Effector memory CD8-positive, alpha-beta T cell (primary cell): ENCODE measurements around the gene GPC6.

Experiments used
- ATAC-seq: fragments of 150-1000 bp; cut with Tn5 transposase; replicated peaks from 2 replicates; pipeline ENCODE4 v1.10.0; 2021; ENCODE audit warnings: mild to moderate bottlenecking, moderate library complexity
- DNase-seq, 3 experiments: peaks; one replicate each; pipeline ENCODE4 v3.0.0; 2021
- H3K27ac Mint-ChIP-seq, 2 donors: one replicate each; pipeline ENCODE4 v1.8.0; 2022; ENCODE audit warnings: mild to moderate bottlenecking in 2 of 2, mixed read lengths in 2 of 2, moderate library complexity in 2 of 2
- H3K27me3 Mint-ChIP-seq, 2 donors: one replicate each; pipeline ENCODE4 v1.8.0; 2022; ENCODE audit warnings: mixed read lengths in 2 of 2
- H3K36me3 Mint-ChIP-seq: one replicate; pipeline ENCODE4 v1.8.0; 2022; ENCODE audit warnings: mild to moderate bottlenecking, moderate library complexity, mixed read lengths; ENCODE audit not compliant: insufficient read depth
- H3K4me1 Mint-ChIP-seq, 2 donors: one replicate each; pipeline ENCODE4 v1.8.0; 2022; ENCODE audit warnings: low read depth in 2 of 2, mixed read lengths in 2 of 2
- H3K4me3 Mint-ChIP-seq, 2 donors: one replicate each; pipeline ENCODE4 v1.8.0; 2022; ENCODE audit warnings: mild to moderate bottlenecking in 2 of 2, mixed read lengths in 2 of 2, moderate library complexity in 2 of 2
- H3K9me3 Mint-ChIP-seq, 2 donors: one replicate each; pipeline ENCODE4 v1.8.0; 2022; ENCODE audit warnings: mixed read lengths in 2 of 2

Gene GPC6

GRCh38 chr13:93356469-93356868, 129.9 kb downstream of the GPC6 start:
- DNase-seq (no peak), ATAC-seq (no peak)
- no peaks in the 10 kb centered on the region for H3K36me3 Mint-ChIP-seq
- H3K27ac Mint-ChIP-seq, result no peak overlapping the region
- no peaks in the 10 kb centered on the region for H3K27me3 Mint-ChIP-seq
- H3K9me3 Mint-ChIP-seq, result peaks cover 8 to 10% of the 10 kb centered on the region in 2 donors
- H3K4me1 Mint-ChIP-seq, result no peaks in the 10 kb centered on the region
- no peak overlapping the region for H3K4me3 Mint-ChIP-seq

- Mint-ChIP-seq H3K4me1 (no peaks in the 10 kb centered on the region), H3K27me3 (no peaks in the 10 kb centered on the region), H3K9me3 (peaks cover 11 to 14% of the 10 kb centered on the region in 2 donors), H3K36me3 (no peaks in the 10 kb centered on the region), H3K4me3 (no peak overlapping the region), H3K27ac (no peak overlapping the region)
- no peak for ATAC-seq
- no peak for DNase-seq
These were observed 133.4 kb downstream of the GPC6 start for GRCh38 chr13:93360021-93360420.

- no peak overlapping the region for H3K4me3 Mint-ChIP-seq
- H3K27me3 Mint-ChIP-seq, result no peaks in the 10 kb centered on the region
- H3K36me3 Mint-ChIP-seq, result no peaks in the 10 kb centered on the region
- ATAC-seq, result no peak
- peaks cover 7 to 10% of the 10 kb centered on the region in 2 donors for H3K9me3 Mint-ChIP-seq
- H3K4me1 Mint-ChIP-seq, result no peaks in the 10 kb centered on the region
- no peak for DNase-seq
- H3K27ac Mint-ChIP-seq, result no peak overlapping the region
These were observed 135.1 kb downstream of the GPC6 start for GRCh38 chr13:93361703-93362102.

GRCh38 chr13:93364166-93364565, 137.6 kb downstream of the GPC6 start:
- Mint-ChIP-seq H3K27ac (no peak overlapping the region), H3K27me3 (no peaks in the 10 kb centered on the region), H3K4me1 (no peaks in the 10 kb centered on the region), H3K36me3 (no peaks in the 10 kb centered on the region), H3K4me3 (no peak overlapping the region), H3K9me3 (peaks cover 7 to 10% of the 10 kb centered on the region in 2 donors)
- ATAC-seq (no peak), DNase-seq (no peak)

GRCh38 chr13:93368296-93368695, 141.7 kb downstream of the GPC6 start:
- ATAC-seq, result no peak
- H3K27me3 Mint-ChIP-seq, result no peaks in the 10 kb centered on the region
- DNase-seq, result no peak
- no peak overlapping the region for H3K27ac Mint-ChIP-seq
- no peaks in the 10 kb centered on the region for H3K4me1 Mint-ChIP-seq
- peaks cover 10% of the 10 kb centered on the region in 2 donors for H3K9me3 Mint-ChIP-seq
- H3K4me3 Mint-ChIP-seq, result no peak overlapping the region
- no peaks in the 10 kb centered on the region for H3K36me3 Mint-ChIP-seq

GRCh38 chr13:93368718-93369117, 142.1 kb downstream of the GPC6 start:
- no peak for DNase-seq
- H3K4me3 Mint-ChIP-seq, result no peak overlapping the region
- no peaks in the 10 kb centered on the region for H3K4me1 Mint-ChIP-seq
- no peaks in the 10 kb centered on the region for H3K36me3 Mint-ChIP-seq
- ATAC-seq, result no peak
- no peak overlapping the region for H3K27ac Mint-ChIP-seq
- H3K27me3 Mint-ChIP-seq, result no peaks in the 10 kb centered on the region
- H3K9me3 Mint-ChIP-seq, result peaks cover 10% of the 10 kb centered on the region in 2 donors

- no peak overlapping the region for H3K27ac Mint-ChIP-seq
- DNase-seq, result no peak
- no peak overlapping the region for H3K4me3 Mint-ChIP-seq
- no peaks in the 10 kb centered on the region for H3K36me3 Mint-ChIP-seq
- H3K9me3 Mint-ChIP-seq, result peaks cover 0 to 3% of the 10 kb centered on the region in 2 donors
- no peaks in the 10 kb centered on the region for H3K4me1 Mint-ChIP-seq
- H3K27me3 Mint-ChIP-seq, result no peaks in the 10 kb centered on the region
- ATAC-seq, result no peak
These were observed 146.2 kb downstream of the GPC6 start for GRCh38 chr13:93372856-93373255.

- no peak overlapping the region for H3K27ac Mint-ChIP-seq
- DNase-seq (no peak), ATAC-seq (no peak)
- no peaks in the 10 kb centered on the region for H3K36me3 Mint-ChIP-seq
- H3K9me3 Mint-ChIP-seq, result peaks cover 0 to 2% of the 10 kb centered on the region in 2 donors
- H3K4me3 Mint-ChIP-seq, result no peak overlapping the region
- no peaks in the 10 kb centered on the region for H3K27me3 Mint-ChIP-seq
- no peaks in the 10 kb centered on the region for H3K4me1 Mint-ChIP-seq
These were observed 148.9 kb downstream of the GPC6 start for GRCh38 chr13:93375491-93375890.

GRCh38 chr13:93377196-93377595, 150.6 kb downstream of the GPC6 start:
- Mint-ChIP-seq H3K27ac (no peak overlapping the region), H3K27me3 (no peaks in the 10 kb centered on the region)
- ATAC-seq, result no peak

GRCh38 chr13:93378184-93378583, 151.6 kb downstream of the GPC6 start:
- no peak overlapping the region for H3K27ac Mint-ChIP-seq
- no peaks in the 10 kb centered on the region for H3K36me3 Mint-ChIP-seq
- DNase-seq, result no peak
- H3K9me3 Mint-ChIP-seq, result peaks cover 0 to 2% of the 10 kb centered on the region in 2 donors
- no peak for ATAC-seq
- no peaks in the 10 kb centered on the region for H3K27me3 Mint-ChIP-seq
- H3K4me1 Mint-ChIP-seq, result no peaks in the 10 kb centered on the region
- no peak overlapping the region for H3K4me3 Mint-ChIP-seq

More at GRCh38 chr13:93377196-93377595, 150.6 kb downstream of the GPC6 start:
- H3K36me3 Mint-ChIP-seq, result no peaks in the 10 kb centered on the region
- H3K4me3 Mint-ChIP-seq, result no peak overlapping the region
- H3K9me3 Mint-ChIP-seq, result peaks cover 0 to 2% of the 10 kb centered on the region in 2 donors
- no peak for DNase-seq
- H3K4me1 Mint-ChIP-seq, result no peaks in the 10 kb centered on the region

GRCh38 chr13:93386116-93386515, 159.5 kb downstream of the GPC6 start:
- ATAC-seq (no peak), DNase-seq (no peak)
- Mint-ChIP-seq H3K4me3 (no peak overlapping the region), H3K27ac (no peak overlapping the region), H3K9me3 (peaks cover 2 to 7% of the 10 kb centered on the region in 2 donors), H3K27me3 (no peaks in the 10 kb centered on the region), H3K4me1 (peaks cover 0 to 1% of the 10 kb centered on the region in 2 donors), H3K36me3 (no peaks in the 10 kb centered on the region)

- no peaks in the 10 kb centered on the region for H3K36me3 Mint-ChIP-seq
- no peak overlapping the region for H3K4me3 Mint-ChIP-seq
- H3K4me1 Mint-ChIP-seq, result peaks cover 0 to 1% of the 10 kb centered on the region in 2 donors
- no peak overlapping the region for H3K27ac Mint-ChIP-seq
- H3K9me3 Mint-ChIP-seq, result peaks cover 2 to 7% of the 10 kb centered on the region in 2 donors
- DNase-seq, result no peak
- no peaks in the 10 kb centered on the region for H3K27me3 Mint-ChIP-seq
- ATAC-seq, result no peak
These were observed 162.1 kb downstream of the GPC6 start for GRCh38 chr13:93388701-93389100.

- H3K27ac Mint-ChIP-seq, result no peak overlapping the region
- ATAC-seq, result no peak
These were observed 171.0 kb downstream of the GPC6 start for GRCh38 chr13:93397619-93398018.

GRCh38 chr13:93398167-93399035, 171.8 kb downstream of the GPC6 start:
- no peak for ATAC-seq
- no peaks in the 10 kb centered on the region for H3K27me3 Mint-ChIP-seq
- H3K4me1 Mint-ChIP-seq, result no peaks in the 10 kb centered on the region
- DNase-seq, result no peak
- H3K4me3 Mint-ChIP-seq, result no peak overlapping the region
- H3K36me3 Mint-ChIP-seq, result no peaks in the 10 kb centered on the region
- H3K27ac Mint-ChIP-seq, result no peak overlapping the region
- H3K9me3 Mint-ChIP-seq, result peaks cover 4 to 6% of the 10 kb centered on the region in 2 donors

More at GRCh38 chr13:93397619-93398018, 171.0 kb downstream of the GPC6 start:
- no peaks in the 10 kb centered on the region for H3K27me3 Mint-ChIP-seq
- no peak overlapping the region for H3K4me3 Mint-ChIP-seq
- no peaks in the 10 kb centered on the region for H3K4me1 Mint-ChIP-seq
- peaks cover 4 to 6% of the 10 kb centered on the region in 2 donors for H3K9me3 Mint-ChIP-seq
- DNase-seq, result no peak
- no peaks in the 10 kb centered on the region for H3K36me3 Mint-ChIP-seq
